C4-2B (cell line): Measurements from ENCODE around the gene ITPKC.

Source experiments
- ZFX ChIP-seq: fragments of 450-650 bp; IDR thresholded peaks from 2 replicates; pipeline ENCODE4 v1.6.1; 2017
- TF ChIP-seq, protein P1 (sequence below): fragments of 450-650 bp; conservative IDR thresholded peaks from 2 replicates; pipeline ENCODE4 v1.5.1; 2017; ENCODE audit warnings: mild to moderate bottlenecking

DNA sequence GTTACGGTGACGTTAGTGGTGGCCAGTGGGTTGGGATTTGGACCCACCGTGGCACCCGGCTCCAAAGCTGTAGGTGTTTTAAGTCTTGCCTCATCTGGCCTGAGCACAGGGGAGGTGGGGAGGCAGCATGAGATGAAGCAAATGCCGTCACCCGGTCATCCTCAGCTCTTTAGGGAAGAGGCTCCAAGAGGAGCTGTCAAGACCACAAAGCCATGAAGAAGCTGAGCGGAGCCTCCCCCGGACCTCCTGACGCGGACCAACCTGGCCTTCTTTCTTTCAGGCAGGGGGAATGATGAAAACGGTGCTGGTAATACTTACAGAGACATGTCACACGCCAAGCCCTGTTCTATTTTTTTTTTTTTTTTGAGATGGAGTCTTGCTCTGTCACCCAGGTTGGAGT is 26.0 kb downstream of the ITPKC start:
- TF ChIP-seq, protein P1, sequence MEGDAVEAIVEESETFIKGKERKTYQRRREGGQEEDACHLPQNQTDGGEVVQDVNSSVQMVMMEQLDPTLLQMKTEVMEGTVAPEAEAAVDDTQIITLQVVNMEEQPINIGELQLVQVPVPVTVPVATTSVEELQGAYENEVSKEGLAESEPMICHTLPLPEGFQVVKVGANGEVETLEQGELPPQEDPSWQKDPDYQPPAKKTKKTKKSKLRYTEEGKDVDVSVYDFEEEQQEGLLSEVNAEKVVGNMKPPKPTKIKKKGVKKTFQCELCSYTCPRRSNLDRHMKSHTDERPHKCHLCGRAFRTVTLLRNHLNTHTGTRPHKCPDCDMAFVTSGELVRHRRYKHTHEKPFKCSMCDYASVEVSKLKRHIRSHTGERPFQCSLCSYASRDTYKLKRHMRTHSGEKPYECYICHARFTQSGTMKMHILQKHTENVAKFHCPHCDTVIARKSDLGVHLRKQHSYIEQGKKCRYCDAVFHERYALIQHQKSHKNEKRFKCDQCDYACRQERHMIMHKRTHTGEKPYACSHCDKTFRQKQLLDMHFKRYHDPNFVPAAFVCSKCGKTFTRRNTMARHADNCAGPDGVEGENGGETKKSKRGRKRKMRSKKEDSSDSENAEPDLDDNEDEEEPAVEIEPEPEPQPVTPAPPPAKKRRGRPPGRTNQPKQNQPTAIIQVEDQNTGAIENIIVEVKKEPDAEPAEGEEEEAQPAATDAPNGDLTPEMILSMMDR = no peak
- TF ChIP-seq ZFX = no peak
